HAP-1 (cell line): ENCODE results near the gene MANSC1.
A peak's percentile ranks its signal among the peaks of the same experiment; 100 is the strongest.

Experiments used
- DNase-seq, 2 experiments: peaks; one replicate each; pipeline ENCODE4 v3.0.0-alpha.2; 2016 to 2020; ENCODE audit warnings: low spot score in 2 of 2
- H3K27me3 ChIP-seq: fragments of 250-450 bp; sonication (Bioruptor Pico); 2 replicates; pipeline ENCODE4 v1.5.1; 2020; ENCODE audit warnings: low read depth, mild to moderate bottlenecking, moderate library complexity
- H3K36me3 ChIP-seq: fragments of 250-450 bp; sonication (Bioruptor Pico); replicated peaks from 2 replicates; pipeline ENCODE4 v1.5.1; 2020; ENCODE audit warnings: mild to moderate bottlenecking
- H3K4me1 ChIP-seq: fragments of 250-450 bp; sonication (Bioruptor Pico); 2 replicates; pipeline ENCODE4 v1.5.1; 2020; ENCODE audit warnings: mild to moderate bottlenecking
- H3K4me3 ChIP-seq: fragments of 250-450 bp; sonication (Bioruptor Pico); 2 replicates; pipeline ENCODE4 v1.5.1; 2020; ENCODE audit warnings: mild to moderate bottlenecking, moderate library complexity
- H3K9me3 ChIP-seq: fragments of 250-450 bp; sonication (Bioruptor Pico); 2 replicates; pipeline ENCODE4 v1.5.1; 2020; ENCODE audit warnings: mild to moderate bottlenecking, moderate library complexity
- in situ Hi-C: fragments of 300-500 bp; cut with MboI; formaldehyde crosslinking; loops from 3 replicates; pipeline ENCODE4 v1.14.3; 2020; ENCODE audit warnings: low sequenced_read_pairs, inconsistent platforms, mixed read lengths

The MANSC1 gene

DNA sequence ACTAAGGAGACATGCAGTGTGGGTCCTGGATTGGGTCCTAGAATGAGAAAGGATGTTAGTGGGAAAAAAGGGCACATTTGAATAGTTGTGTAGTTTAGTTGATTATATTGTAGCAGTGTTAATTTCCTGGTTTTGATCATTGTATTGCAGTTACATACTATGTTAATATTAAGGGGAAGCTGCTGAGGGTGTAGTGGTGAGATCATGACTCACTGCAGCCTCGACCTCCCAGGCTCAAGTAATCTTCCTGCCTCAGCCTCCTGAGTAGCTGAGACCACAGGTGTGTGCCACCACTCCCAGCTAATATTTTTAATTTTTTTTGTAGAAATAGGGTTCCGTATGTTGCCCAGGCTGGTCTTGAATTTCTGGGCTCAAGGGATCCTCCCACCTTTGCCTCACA lies 28.6 kb upstream of the MANSC1 start:
- in situ Hi-C loops: no loop called here
- H3K9me3 ChIP-seq: 0 out of 2 replicates have a peak, but pooled peaks cover 2% of the 10 kb centered on the region
- no peak for DNase-seq
- no peak overlapping the region for H3K4me3 ChIP-seq
- H3K27me3 ChIP-seq: no peaks in the 10 kb centered on the region
- H3K4me1 ChIP-seq: peaks cover 9% of the 10 kb centered on the region
- H3K36me3 ChIP-seq: no peaks in the 10 kb centered on the region

DNA sequence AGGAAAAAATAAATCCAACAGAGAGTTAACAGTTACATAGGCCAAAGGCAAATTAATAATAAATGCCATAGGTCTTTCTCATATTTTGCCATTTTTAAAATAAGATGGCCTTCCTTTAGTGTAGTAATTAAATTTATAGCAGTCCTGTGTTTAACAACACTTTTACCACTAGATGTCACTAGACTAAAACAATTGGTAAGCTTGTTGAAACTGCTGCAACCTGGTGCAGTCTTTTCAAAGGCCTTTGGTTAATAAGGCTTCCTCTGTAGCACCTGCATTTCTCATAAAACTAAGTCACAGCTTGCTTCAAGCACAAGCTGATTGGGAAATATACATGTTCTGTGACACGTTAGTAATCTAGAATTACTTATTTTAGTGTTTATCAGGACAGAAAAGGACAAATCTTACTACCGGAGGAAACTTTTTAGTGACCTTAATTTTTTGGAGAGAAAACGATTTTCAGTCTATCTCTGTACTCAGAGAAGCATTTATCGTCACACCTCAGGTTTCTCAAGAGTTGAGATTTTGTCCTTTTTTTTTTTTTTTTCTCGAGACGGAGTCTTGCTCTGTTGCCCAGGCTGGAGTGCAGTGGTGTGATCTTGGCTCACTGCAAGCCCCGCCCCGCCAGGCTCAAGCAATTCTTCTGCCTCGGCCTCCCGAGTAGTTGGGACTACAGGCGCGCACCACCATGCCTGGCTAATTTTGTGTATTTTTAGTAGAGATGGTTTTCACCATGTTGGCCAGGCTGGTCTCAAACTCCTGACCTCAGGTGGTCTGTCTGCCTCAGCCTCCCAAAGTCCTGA lies 26.8 kb upstream of the MANSC1 start:
- in situ Hi-C loops: no loop called here
- DNase-seq: peak; percentile 28 to 90
- H3K9me3 ChIP-seq: no peaks in the 10 kb centered on the region
- peaks cover 8% of the 10 kb centered on the region for H3K4me1 ChIP-seq
- H3K27me3 ChIP-seq: no peaks in the 10 kb centered on the region
- no peak overlapping the region for H3K4me3 ChIP-seq
- H3K36me3 ChIP-seq: peaks cover 3% of the 10 kb centered on the region; the same call in 1 of the 2 replicates

DNA sequence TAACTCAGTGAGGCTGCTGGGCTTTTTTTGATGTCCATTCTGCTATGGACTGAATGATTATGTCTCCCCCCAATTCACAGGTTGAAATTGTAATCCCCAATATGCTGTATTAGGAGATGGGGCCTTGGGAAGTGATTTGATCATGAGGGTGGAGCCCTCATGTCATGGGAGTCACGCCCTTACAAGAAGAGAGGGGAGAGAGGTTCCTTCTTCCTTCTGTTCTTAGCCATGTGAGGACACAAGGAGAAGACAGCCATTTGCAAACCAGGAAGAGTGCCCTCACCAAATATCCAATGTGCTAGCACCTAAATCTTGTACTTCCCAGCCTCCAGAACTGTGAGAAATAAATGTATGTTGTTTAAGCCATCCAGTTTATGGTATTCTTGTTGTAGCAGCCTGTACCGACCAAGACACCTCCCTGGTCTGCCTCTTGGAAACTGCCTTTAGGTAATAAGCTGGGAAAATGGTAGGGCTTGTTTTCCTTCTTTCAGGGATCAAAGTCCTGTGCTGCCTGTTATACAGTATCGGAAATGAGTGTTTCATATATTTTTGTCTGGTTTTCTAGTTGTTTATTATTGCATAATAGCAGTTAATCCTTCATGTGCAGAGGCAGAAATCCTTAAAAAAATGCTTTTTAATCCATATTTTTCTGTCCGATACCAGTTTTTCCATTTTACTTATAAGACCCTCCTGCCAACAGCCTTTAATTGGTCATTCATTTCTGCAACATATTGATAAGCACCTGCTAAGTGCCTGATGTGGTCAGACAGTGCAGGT lies 23.1 kb upstream of the MANSC1 start:
- in situ Hi-C loops: no loop called here
- peaks cover 8% of the 10 kb centered on the region for H3K4me1 ChIP-seq
- no peaks in the 10 kb centered on the region for H3K27me3 ChIP-seq
- H3K4me3 ChIP-seq: no peak overlapping the region
- peaks cover 3% of the 10 kb centered on the region; the same call in 1 of the 2 replicates for H3K36me3 ChIP-seq
- DNase-seq: no peak
- no peaks in the 10 kb centered on the region for H3K9me3 ChIP-seq

- H3K9me3 ChIP-seq: no peaks in the 10 kb centered on the region
- no peaks in the 10 kb centered on the region for H3K27me3 ChIP-seq
- H3K4me3 ChIP-seq: no peak overlapping the region
- in situ Hi-C loops: no loop called here
- no peaks in the 10 kb centered on the region for H3K36me3 ChIP-seq
- no peak for DNase-seq
- H3K4me1 ChIP-seq: peaks cover 10% of the 10 kb centered on the region
These were observed 17.5 kb upstream of the MANSC1 start for GRCh38 chr12:12367482-12367998.

DNA sequence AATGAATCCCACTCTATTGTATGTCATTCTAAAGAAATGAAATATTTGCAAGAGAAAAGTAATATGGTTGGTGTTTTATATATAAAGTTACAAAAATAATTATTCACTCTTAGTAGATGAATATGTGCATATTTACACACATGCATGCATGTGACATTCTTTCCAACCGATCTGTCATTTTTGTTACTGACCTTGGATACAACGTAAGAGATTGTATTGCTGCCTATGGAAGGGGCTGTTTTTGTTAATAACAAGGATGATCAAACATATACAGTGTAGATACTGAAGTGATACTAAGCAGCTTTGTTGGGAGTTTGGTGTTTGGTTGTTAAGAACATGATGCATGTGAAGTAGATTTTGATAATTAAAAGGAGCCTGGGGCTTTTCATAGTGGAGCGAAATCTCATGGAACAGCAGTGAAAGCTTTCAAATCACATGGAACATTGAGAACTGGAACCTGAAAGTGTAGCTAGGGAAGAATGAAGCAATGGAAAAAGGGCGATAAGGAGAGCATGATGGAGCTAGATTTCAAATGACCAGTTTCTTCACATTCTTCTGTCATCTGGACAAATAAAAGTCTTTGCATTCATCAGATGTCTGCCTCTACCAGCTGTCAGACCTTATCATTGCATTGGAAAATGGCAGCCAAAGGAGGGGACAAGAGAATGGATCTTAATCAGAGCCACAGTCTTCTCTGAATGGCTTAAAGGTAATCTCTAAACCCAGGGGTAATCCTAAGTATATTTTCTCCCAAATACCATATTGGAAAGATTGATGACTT lies 16.8 kb upstream of the MANSC1 start:
- Histone ChIP-seq H3K4me3 (no peak overlapping the region), H3K36me3 (no peaks in the 10 kb centered on the region), H3K27me3 (no peaks in the 10 kb centered on the region), H3K4me1 (peaks cover 11% of the 10 kb centered on the region), H3K9me3 (no peaks in the 10 kb centered on the region)
- in situ Hi-C loops: no loop called here
- no peak for DNase-seq

DNA sequence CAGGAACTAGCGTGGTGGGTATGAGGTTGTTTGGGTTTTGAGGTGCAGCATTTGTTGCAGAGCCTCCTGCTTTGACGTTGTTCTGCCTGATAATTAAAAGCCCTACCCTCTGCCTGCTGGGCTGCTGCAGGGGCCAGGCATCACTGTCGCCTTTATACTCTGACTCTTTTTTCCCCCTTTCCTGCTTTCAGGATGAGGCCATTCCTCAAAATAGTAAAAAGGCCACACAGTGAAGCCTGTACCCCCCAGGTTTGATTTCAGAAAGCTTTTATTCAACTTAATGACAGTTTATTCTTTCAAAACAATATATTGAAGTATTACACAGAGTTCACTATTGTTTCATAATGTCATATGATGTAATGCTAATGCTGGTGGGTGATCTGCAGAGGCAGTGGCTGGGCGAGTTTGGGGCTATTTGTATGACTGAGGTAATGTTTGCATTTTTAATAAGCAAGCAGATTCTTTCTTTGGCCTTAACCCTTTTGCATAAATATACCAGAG lies 15.9 kb upstream of the MANSC1 start:
- DNase-seq: peak in 1 of 2 experiments; percentile 33
- no peak overlapping the region for H3K4me3 ChIP-seq
- H3K36me3 ChIP-seq: no peaks in the 10 kb centered on the region
- H3K9me3 ChIP-seq: no peaks in the 10 kb centered on the region
- peaks cover 20% of the 10 kb centered on the region for H3K4me1 ChIP-seq
- H3K27me3 ChIP-seq: no peaks in the 10 kb centered on the region
- in situ Hi-C loops: no loop called here

DNA sequence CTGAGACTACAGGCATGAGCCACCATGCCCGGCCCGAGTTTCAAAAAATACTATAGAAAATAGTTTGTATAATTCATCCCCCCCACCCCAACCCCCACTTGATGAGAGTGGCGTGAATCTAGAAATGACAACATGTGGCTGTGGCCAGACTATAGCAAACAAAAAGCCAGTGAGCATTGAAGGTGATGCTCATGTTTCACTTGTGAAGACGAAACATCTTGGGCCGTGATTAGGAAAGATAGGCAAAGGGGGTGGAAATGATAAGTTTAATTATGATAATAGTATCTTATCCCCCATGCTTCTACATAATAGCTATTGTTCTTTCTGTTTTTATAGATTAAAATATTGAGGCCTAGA lies 15.4 kb upstream of the MANSC1 start:
- Histone ChIP-seq H3K27me3 (no peaks in the 10 kb centered on the region), H3K4me1 (peaks cover 20% of the 10 kb centered on the region), H3K36me3 (no peaks in the 10 kb centered on the region), H3K4me3 (no peak overlapping the region), H3K9me3 (no peaks in the 10 kb centered on the region)
- in situ Hi-C loops: no loop called here
- DNase-seq: no peak

GRCh38 chr12:12364787-12365445 lies 14.9 kb upstream of the MANSC1 start:
- DNase-seq: no peak
- in situ Hi-C loops: loop anchor here (5.0 kb wide), 1 partner anchor 347 kb away; no protein-coding TSS in a partner anchor
- Histone ChIP-seq H3K36me3 (no peaks in the 10 kb centered on the region), H3K4me1 (peaks cover 20% of the 10 kb centered on the region), H3K27me3 (no peaks in the 10 kb centered on the region), H3K9me3 (no peaks in the 10 kb centered on the region), H3K4me3 (no peak overlapping the region)

DNA sequence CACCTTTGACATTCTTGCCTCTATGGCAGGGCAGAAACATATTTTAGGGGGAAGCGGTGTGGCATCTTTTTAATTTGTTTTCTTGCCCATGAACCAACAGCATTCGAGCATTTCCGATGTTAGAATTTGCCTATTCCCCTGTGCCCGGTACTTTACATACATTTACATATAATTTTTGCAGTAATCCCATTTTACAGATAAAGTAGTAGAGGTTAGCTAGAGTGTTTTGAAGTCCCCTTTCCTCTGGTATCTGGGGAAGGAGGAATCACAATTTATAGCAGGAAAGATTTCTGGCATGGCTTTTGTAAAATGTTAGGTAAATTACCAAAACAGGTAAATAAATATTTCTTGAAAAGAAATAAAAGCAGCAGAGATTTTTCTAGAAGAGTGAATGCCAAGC lies 8.5 kb upstream of the MANSC1 start:
- Histone ChIP-seq H3K27me3 (no peaks in the 10 kb centered on the region), H3K4me1 (peaks cover 29% of the 10 kb centered on the region), H3K36me3 (no peaks in the 10 kb centered on the region), H3K9me3 (no peaks in the 10 kb centered on the region), H3K4me3 (peak overlapping the region; percentile 77)
- in situ Hi-C loops: no loop called here
- DNase-seq: no peak

DNA sequence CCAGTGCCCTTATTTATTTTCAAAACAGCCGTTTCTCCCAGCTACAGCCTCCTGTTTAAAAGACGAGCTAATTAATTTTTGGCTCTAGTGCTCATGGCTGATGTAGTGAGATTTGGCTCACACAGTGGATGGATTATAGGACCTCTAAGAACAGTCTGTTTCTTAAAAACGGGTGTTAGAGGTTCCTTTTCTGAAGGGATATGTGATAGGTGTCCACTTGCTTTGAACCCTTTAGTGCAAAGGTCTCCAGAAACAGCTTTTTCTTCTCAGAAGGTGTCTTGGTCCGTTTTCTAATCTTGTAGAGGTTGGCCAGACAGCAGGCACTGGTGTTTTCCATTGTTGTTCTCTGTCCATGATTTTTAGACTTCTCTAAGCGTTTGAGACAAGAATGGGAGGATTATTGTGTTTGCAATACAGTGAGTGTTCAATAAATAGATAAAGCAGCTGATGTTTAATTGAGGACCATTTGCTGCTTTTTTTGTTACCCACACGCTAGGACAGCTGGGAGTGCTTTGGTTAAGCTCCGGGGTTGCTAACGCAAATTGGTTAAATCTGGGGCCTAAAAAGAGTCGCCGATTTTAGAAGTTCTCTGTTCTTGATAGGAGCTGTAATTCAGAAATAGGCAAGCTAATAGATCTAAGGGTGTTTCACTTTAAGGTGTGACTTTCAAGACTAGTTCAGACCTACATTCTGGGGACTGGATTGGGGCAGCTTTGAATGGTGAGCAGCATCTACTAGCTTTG lies 7.8 kb upstream of the MANSC1 start:
- in situ Hi-C loops: no loop called here
- Histone ChIP-seq H3K9me3 (no peaks in the 10 kb centered on the region), H3K4me1 (peaks cover 29% of the 10 kb centered on the region), H3K4me3 (peak overlapping the region; percentile 77), H3K36me3 (no peaks in the 10 kb centered on the region), H3K27me3 (no peaks in the 10 kb centered on the region)
- peak in 1 of 2 experiments; percentile 72 for DNase-seq

- no peaks in the 10 kb centered on the region for H3K9me3 ChIP-seq
- no peaks in the 10 kb centered on the region for H3K36me3 ChIP-seq
- in situ Hi-C loops: no loop called here
- H3K4me3 ChIP-seq: peak within 1 kb of the TSS; percentile 77
- DNase-seq: peak; percentile 94 to 99
- peaks cover 29% of the 10 kb centered on the region for H3K4me1 ChIP-seq
- H3K27me3 ChIP-seq: no peaks in the 10 kb centered on the region
These were observed 7.1 kb upstream of the MANSC1 start, which contains the start of gene BORCS5 for GRCh38 chr12:12356896-12357718. TSS of gene BORCS5 (plus strand) at chr12:12357078. CDS start at chr12:12357452, 374 bp downstream.

DNA sequence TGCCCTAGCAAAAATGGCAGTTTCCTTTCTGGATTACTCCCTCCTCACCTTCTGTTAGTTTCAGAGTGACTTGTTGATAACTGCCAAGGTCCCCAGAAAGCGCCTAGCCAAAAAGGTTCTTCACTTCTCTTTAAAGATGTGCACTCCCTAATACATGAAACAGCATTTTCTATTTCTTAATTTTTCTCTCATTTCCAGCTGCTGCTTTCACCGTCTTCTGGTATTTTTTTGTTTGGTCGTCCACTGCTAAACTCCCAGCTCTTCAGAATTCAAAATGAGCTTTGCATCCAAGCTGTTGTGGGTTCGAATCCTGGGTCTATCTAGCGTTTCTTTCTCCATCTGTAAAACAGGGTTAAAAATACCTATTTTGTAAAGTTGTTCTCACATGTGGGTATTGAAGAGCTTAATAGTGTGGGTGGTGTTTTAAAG lies 6.4 kb upstream of the MANSC1 start:
- H3K36me3 ChIP-seq: no peaks in the 10 kb centered on the region
- no peak for DNase-seq
- peaks cover 27% of the 10 kb centered on the region for H3K4me1 ChIP-seq
- no peaks in the 10 kb centered on the region for H3K9me3 ChIP-seq
- H3K27me3 ChIP-seq: no peaks in the 10 kb centered on the region
- H3K4me3 ChIP-seq: peak overlapping the region; percentile 77
- in situ Hi-C loops: no loop called here
